HG02870 (cell line): ENCODE data around the gene SLC4A3.

Experiments used
- ATAC-seq: cut with Tn5 transposase; IDR thresholded peaks from one replicate; pipeline ENCODE4 v1.9.1; 2021; ENCODE audit warnings: mild to moderate bottlenecking, moderate library complexity; ENCODE audit not compliant: unreplicated experiment

Gene SLC4A3

GRCh38 chr2:219627103-219628100, at the start of gene SLC4A3:
Gene SLC4A3 (plus strand): TSS chr2:219627630. CDS start chr2:219627993, 363 bp downstream.
- no peak for ATAC-seq

- ATAC-seq, result no peak
These were observed 48.4 kb upstream of the SLC4A3 start for GRCh38 chr2:219578811-219579613.

- no peak for ATAC-seq
These were observed 46.1 kb upstream of the SLC4A3 start for GRCh38 chr2:219581346-219581745.

GRCh38 chr2:219591091-219591490, 36.3 kb upstream of the SLC4A3 start:
- ATAC-seq, result no peak

- ATAC-seq, result no peak
These were observed 34.7 kb upstream of the SLC4A3 start for GRCh38 chr2:219592736-219593135.

- ATAC-seq, result no peak
These were observed 34.3 kb upstream of the SLC4A3 start for GRCh38 chr2:219593154-219593553.

- no peak for ATAC-seq
These were observed 32.2 kb upstream of the SLC4A3 start for GRCh38 chr2:219595256-219595655.

GRCh38 chr2:219596954-219597551, 30.4 kb upstream of the SLC4A3 start:
- peak; percentile 0 for ATAC-seq

GRCh38 chr2:219597552-219598307, 29.7 kb upstream of the SLC4A3 start, which contains the start of gene STK11IP:
Gene STK11IP (plus strand): TSS chr2:219597857. CDS start chr2:219598120, 263 bp downstream.
- ATAC-seq, result peak; percentile 92

- no peak for ATAC-seq
These were observed 28.9 kb upstream of the SLC4A3 start for GRCh38 chr2:219598308-219599078.

- ATAC-seq, result no peak
These were observed 23.7 kb upstream of the SLC4A3 start for GRCh38 chr2:219603771-219604170.

- ATAC-seq, result no peak
These were observed 21.8 kb upstream of the SLC4A3 start for GRCh38 chr2:219605607-219605954.

GRCh38 chr2:219607931-219608330, 19.5 kb upstream of the SLC4A3 start:
- ATAC-seq, result no peak

- ATAC-seq, result no peak
These were observed 18.9 kb upstream of the SLC4A3 start for GRCh38 chr2:219608399-219608964.

GRCh38 chr2:219609149-219609750, 18.2 kb upstream of the SLC4A3 start:
- no peak for ATAC-seq

GRCh38 chr2:219611306-219611705, 16.1 kb upstream of the SLC4A3 start:
- ATAC-seq, result no peak

GRCh38 chr2:219611866-219612576, 15.4 kb upstream of the SLC4A3 start:
- ATAC-seq, result no peak

GRCh38 chr2:219612577-219613286, 14.7 kb upstream of the SLC4A3 start:
- ATAC-seq, result no peak
